Gastrocnemius medialis (tissue), 4 donors: ENCODE results near the gene BMPR1B.

Experiments used
- CTCF ChIP-seq, 5 experiments: fragments of 450-650 bp in 3 of 5; fragments of 200-600 bp in 2 of 5; sonication (generic) in 2 of 5; IDR thresholded peaks in 4 of 5; conservative IDR thresholded peaks in 1 of 5; 1 replicate in 4 of 5; 2 replicates in 1 of 5; pipeline ENCODE4 v1.5.1; 2016 to 2019; ENCODE audit warnings: antibody characterized with exemption in 5 of 5, mild to moderate bottlenecking in 3 of 5, moderate library complexity in 3 of 5
- POLR2A ChIP-seq, 2 donors: fragments of 450-650 bp; IDR thresholded peaks; one replicate each; pipeline ENCODE4 v1.6.1; 2017; ENCODE audit warnings: antibody characterized with exemption in 2 of 2, mild to moderate bottlenecking in 2 of 2, moderate library complexity in 2 of 2

GRCh38 chr4:95191537-95191936 lies 433.8 kb downstream of the BMPR1B start:
- TF ChIP-seq CTCF (IDR thresholded peaks at IDR 0.05 in 4 of 5, conservative IDR thresholded peaks at IDR 0.05 in 1 of 5) (no peak), POLR2A (IDR thresholded peaks at IDR 0.05) (no peak)
